NCI-H446 treated with DMSO at 0.1 percent for 48 hours (cell line): ENCODE measurements around the gene BRF1.
"Not testable (repeated sequence)": the region's sequence is repeated elsewhere in the genome, so short reads cannot be mapped to it uniquely, and the experiment has no call there.

Experiments used
- DNase-seq: peaks from one replicate; lab custom pipeline; 2025; lab: John Stamatoyannopoulos, UW

The BRF1 gene

DNA sequence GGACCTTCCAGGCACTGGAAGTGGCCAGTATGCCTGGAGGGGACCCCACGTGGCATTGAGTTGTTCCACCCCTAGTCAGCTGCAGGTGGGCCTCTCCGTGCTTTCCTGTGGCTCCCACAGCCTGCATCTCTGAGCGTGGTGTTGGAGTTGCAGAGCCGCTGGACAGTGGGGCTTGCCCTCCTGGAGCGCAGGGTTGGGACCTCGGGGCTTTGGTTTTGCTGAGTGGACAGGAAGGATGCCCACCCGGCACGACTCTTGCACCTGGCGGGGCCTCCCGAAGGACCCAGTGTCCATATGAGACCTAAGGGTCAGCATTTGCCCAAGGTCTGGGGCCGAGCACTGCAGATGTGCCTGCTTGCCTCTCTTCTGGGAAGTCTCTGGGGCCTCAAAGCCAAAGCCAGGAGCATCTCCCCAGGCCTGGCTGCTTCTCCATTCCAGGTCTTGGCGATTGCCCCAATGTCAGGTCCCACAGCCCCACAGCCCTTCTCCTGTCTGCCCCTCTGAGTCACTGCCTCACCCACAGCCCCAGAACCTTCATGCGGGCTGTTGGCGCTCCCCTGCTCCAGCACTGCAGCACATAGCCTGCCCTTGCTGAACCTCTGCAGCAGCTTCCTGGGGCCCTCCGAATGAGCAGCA lies 15.3 kb upstream of the BRF1 start:
- DNase-seq, result no peak

DNA sequence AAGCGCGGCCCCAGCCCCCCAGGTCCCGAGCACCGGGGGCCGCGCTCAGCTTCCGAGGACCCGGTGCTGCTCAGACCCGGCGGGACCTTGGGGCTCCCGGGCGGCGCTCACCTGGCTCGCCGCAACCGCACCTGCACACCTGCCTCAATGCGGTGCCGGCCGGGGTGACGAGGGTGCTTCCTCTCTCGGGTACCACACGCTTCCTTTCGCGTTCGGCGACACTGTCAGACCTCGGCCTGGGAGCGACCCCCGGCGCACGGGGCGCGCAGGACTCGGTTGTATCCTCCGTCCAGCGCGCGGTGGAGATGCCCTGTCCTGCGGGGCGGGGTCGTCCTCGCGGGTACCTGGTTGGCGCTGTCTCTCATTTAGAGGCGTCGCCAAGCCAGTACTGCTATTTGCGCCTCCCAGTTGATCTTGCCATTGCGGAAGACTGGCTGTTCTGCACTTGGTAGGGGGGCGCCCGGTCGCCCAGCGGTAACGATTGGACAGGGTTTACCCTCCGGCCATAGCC lies 14.5 kb upstream of the BRF1 start:
- DNase-seq, result no peak

DNA sequence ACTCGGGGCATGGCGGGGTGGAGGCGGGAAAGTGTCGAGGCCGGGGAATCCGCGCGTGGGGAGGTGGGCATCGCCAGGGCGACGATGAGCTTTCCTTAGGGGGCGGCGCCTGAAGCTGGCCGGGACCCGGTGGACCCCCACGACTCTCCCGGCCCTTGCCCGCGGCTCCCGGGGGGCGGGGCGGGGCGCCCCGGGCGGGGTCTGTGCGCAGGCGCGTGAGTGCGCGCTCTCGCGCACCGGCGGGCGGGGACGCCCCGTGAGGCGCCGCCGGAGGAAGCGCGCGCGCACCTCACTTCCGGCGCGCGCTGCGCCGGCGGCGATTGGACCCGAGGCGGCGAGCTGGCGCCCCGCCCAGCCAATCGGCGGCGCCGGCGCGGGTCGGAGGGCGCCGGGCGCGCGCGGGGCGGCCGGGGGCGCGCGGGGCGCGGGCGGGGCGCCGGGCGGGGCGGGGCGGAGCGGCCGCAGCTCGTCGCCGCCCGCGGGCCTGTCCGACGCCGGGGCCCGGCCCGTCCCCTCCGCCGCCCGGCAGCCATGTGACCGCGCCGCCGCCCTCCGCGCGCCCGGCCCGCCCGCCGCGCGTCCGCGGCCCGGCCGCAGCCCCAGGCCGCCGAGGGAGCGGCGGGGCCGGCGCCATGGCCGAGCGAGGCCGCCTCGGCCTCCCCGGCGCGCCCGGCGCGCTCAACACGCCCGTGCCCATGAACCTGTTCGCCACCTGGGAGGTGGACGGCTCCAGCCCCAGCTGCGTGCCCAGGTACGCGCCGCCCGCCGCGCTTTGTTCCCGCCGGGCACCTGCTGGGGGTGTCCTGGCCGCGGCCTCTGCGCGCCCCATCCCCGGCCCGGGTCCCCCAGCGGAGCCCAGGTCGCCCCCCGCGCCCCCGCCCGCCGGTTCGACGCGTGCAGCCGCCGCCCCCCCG lies 13.7 kb upstream of the BRF1 start, which contains the start of gene PACS2:
Gene PACS2 (plus strand): TSS at position 462 of the 914 bp plus-strand sequence. CDS start 171 bp downstream, at position 633.
- peak; percentile 55 for DNase-seq

DNA sequence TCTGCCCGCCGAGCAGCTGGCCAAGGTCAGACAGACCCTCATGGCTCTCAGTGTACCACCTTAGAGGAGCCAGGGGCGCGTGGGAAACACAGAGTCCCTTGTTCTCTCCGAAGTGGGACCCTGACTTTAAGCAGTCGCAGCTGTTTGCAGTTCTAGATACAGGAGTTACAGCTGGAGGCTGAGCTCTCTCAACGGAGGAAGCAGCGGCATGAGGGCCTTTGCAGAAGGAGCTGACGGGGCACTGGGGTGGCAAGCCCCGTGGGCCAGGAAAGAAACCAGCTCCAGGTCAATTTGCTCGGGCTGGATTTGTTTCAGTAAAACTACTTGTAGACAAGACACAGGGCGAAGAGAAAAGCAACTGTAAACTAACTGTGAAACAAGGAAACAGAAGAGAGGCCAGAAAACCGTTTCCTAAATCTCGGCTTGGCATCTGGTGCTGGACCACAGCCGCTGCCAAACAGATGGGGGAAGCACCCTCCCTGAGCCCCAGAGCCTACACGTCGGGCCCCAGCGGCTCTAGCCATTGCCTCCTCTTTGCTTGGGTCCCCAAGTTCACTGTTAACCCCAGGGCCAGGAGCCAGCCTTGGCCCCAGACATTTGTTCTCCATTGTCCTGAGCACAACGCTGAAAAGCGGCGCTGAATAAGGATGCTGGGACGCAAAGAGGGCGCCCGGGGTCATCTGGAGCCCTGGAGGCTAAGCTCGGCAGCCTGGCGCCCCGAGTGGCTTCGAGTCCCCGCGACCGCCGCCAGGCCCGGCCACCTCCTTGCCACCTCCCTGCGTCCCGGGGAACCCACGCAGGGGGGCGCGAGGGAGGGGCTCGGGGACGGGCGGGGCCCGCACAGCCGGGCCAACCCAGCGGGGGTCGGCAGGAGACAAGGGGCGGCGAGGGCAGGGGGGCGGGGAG lies 12.8 kb upstream of the BRF1 start:
- DNase-seq, result peak; percentile 45

DNA sequence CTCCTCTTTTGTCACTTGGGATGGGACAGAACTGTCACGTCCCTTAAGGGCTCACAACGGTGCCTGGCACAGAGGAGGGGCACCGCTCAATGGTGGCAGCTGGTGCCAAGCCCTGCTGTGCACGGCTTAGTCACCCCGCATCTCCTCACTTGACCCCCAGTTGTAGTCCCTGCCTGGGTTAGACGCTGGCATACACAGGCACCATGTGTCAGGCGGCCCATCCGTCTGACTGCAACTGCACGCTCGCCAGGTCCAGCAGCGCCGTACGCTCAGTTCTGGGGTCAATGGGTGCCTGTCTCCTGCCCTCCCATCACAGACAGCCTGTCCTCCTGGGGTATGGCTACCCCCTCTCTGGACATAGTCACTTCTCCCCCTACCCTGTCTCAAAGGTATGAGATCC lies 12.2 kb upstream of the BRF1 start:
- DNase-seq, result no peak

- DNase-seq, result no peak
Measured at GRCh38 chr14:105311838-105312237, 11.0 kb upstream of the BRF1 start.

GRCh38 chr14:105309371-105309770 lies 8.6 kb upstream of the BRF1 start:
- no peak for DNase-seq

- DNase-seq, result no peak
Measured at GRCh38 chr14:105307052-105307727, 6.4 kb upstream of the BRF1 start.

- no peak for DNase-seq
Measured at GRCh38 chr14:105305791-105306190, 5.0 kb upstream of the BRF1 start.

GRCh38 chr14:105305345-105305744 lies 4.5 kb upstream of the BRF1 start:
- DNase-seq, result no peak

DNA sequence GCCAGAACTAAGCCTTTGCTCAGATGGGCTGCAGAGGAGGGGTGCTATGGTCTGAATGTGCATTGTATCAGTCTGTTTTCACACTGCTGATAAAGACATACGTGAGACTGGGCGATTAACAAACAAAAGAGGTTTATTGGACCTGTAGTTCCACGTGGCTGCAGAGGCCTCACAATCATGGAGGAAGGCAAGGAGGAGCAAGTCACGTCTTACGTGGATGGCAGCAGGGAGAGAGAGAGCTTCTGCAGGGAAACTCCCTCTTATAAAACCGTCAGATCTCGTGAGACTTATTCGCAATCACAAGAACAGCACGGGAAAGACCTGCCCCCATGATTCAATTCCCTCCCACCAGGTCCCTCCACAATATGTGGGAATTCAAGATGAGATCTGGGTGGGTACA lies 3.8 kb upstream of the BRF1 start:
- no peak for DNase-seq

DNA sequence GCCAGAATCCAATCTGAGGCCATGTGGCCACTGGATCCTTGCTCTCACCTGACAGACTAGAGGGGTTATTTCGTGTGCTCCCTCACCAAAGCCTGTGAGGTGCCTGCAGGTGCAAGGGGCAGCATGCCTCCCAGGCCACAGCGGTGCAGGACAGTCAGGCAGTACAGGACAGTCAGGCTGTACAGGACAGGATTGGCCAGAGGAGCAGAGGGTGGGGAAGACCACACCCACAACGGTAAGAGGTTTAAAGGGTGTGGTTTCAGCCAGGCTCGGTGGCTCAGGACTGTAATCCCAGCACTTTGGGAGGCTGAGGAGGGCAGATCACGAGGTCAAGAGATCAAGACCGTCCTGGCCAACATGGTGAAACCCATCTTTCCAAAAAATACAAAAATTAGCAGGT lies 3.1 kb upstream of the BRF1 start:
- no peak for DNase-seq

DNA sequence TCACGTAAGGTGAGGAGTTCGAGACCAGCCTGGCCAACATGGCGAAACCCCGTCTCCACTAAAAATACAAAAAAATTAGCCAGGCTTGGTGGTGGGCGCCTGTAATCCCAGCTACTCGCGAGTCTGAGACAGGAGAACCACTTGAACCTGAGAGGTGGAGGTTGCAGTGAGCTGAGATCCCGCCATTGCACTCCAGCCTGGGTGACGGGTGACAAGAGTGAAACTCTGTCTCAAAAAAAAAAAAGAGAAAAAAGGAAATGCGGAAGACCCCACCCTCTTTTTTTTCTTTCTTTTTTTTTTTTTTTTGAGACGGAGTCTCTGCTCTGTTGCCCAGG lies 1.1 kb upstream of the BRF1 start:
- not testable (repeated sequence) for DNase-seq

- DNase-seq, result peak; percentile 80
Measured at GRCh38 chr14:105301103-105301914, 508 bp upstream of the BRF1 start.

DNA sequence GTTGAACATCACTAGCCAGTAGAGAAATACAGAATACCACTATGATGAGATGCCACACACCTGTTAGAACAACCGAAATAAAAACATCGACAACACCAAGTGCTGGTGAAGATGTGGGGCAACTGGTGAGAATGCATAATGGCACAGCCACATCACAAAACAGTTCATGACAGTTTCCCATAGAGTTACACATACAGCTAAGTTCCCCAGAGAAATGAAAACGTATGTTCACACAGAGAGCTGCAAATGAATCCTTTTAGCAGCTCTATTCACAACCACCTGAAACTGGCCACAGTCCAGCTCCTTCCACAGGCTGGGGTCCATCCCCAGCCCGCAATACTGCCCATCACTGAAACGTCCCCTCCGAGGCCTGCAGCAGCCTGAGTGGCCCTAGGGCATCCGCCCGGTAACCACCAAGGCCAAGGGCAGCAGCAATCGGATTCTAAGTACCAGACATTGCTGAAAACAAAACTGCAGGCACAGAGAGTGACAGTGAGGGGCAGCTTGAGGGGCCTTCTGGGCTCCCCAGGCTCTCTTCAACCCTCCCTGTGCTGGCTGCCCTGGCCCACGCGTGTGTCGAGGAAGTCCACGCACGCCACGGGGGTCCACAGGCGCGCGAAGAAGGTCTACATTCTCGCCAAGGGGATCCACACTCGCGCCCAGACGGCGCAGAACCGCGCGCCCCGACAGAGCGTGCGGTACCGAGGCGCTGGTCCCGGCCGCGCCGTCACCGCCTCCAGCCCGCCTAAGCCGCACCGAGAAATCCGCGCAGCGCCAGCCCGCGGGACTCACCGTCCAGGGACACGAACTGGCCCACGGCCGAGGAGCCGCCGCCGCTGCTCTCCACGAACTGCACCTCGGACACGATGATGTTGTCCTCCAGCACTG lies 903 bp downstream of the BRF1 start:
- DNase-seq, result no peak

GRCh38 chr14:105297311-105297710 lies 3.5 kb downstream of the BRF1 start:
- not testable (repeated sequence) for DNase-seq

- DNase-seq, result no peak
Measured at GRCh38 chr14:105294142-105294597, 6.6 kb downstream of the BRF1 start.

DNA sequence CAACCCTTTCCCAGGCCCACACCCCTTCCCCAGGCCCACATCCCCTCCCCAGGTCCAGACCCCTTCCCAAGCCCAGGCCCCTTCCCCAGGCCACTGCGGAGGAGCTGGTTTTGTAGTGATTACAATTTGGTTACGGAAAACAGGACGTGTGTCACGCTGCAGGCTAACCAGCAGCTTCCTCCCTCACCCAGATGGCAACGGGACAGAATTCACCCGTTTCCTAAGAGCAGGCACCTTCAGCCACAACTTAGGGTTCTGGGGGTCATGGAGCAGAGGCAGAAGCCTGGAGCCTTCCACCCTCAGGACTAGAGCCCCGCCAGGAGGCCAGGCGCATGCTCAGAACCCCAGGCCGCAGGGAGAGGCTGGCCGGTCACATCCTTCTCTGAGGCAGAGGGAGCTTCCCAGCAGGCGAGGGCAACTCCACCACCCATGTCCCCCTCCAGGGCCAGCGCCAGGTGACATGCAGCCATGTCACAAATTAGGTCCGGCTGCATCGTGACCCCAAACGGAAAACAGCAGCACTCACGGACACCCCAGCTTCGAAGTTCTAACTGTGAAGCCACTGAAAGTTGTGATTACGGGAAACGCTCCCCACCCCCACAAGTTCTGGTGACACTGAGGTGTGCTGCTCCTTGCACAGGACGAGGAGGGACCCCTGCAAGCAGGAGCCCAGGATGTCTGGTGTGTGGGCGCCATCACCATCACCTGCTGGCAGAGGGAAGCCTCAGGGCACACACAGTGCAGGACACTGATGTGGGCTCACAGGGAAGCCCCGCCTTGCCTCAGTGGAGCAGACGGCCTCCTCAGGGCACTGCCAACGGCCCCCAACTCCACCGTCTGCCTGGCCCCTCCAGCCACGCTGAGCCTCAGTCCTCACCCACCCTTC lies 7.7 kb downstream of the BRF1 start:
- DNase-seq, result no peak
